DOHH2 (cell line): Measurements from ENCODE around the gene OR2K2.
"Not testable (repeated sequence)": the region's sequence is repeated elsewhere in the genome, so short reads cannot be mapped to it uniquely, and the experiment has no call there.

ENCODE experiments used
- H3F3A ChIP-seq: fragments of 200-600 bp; sonication (generic), shearing (Covaris generic); 2 replicates; pipeline ENCODE4 v1.6.0; 2016; ENCODE audit warnings: antibody characterized with exemption, mild to moderate bottlenecking; ENCODE audit not compliant: control insufficient read depth, insufficient read depth
- H3K27ac ChIP-seq: fragments of 200-600 bp; sonication (generic); 2 replicates; pipeline ENCODE4 v1.5.1; 2014; ENCODE audit warnings: low read depth, mild to moderate bottlenecking, low read length, moderate library complexity
- H3K27me3 ChIP-seq: fragments of 200-600 bp; sonication (generic); 2 replicates; pipeline ENCODE4 v1.6.1; 2014; ENCODE audit warnings: mild to moderate bottlenecking, low read length, mixed read lengths; ENCODE audit not compliant: control insufficient read depth
- H3K36me3 ChIP-seq: fragments of 200-600 bp; sonication (generic); 2 replicates; pipeline ENCODE4 v1.6.1; 2014; ENCODE audit warnings: mild to moderate bottlenecking, low read length, moderate library complexity, mixed read lengths; ENCODE audit not compliant: control insufficient read depth
- H3K4me1 ChIP-seq: fragments of 200-600 bp; sonication (generic); 2 replicates; pipeline ENCODE4 v1.6.1; 2014; ENCODE audit warnings: mild to moderate bottlenecking, low read length, mixed read lengths; ENCODE audit not compliant: control insufficient read depth
- H3K4me2 ChIP-seq: fragments of 200-600 bp; sonication (generic); 2 replicates; pipeline ENCODE4 v1.6.0; 2014; ENCODE audit warnings: mild to moderate bottlenecking, low read length, moderate library complexity
- H3K4me3 ChIP-seq: fragments of 200-600 bp; sonication (generic); 2 replicates; pipeline ENCODE4 v1.5.1; 2014; ENCODE audit warnings: mild to moderate bottlenecking, low read length, mixed read lengths
- H3K79me2 ChIP-seq: fragments of 200-600 bp; sonication (generic); 2 replicates; pipeline ENCODE4 v1.6.1; 2014; ENCODE audit warnings: mild to moderate bottlenecking, low read length, mixed read lengths; ENCODE audit not compliant: control insufficient read depth
- H3K9me2 ChIP-seq: fragments of 200-600 bp; sonication (generic); replicated peaks from 2 replicates; pipeline ENCODE4 v1.6.1; 2014; ENCODE audit warnings: mild to moderate bottlenecking, low read length, mixed read lengths; ENCODE audit not compliant: control insufficient read depth
- H3K9me3 ChIP-seq: fragments of 200-600 bp; sonication (generic); 2 replicates; pipeline ENCODE4 v1.6.1; 2014; ENCODE audit warnings: antibody characterized with exemption, low read length, mixed read lengths; ENCODE audit not compliant: control insufficient read depth, insufficient read depth
- H4K20me1 ChIP-seq: fragments of 200-600 bp; sonication (generic); 2 replicates; pipeline ENCODE4 v1.6.0; 2014; ENCODE audit warnings: low read depth, mild to moderate bottlenecking, antibody characterized with exemption, low read length, moderate library complexity; ENCODE audit not compliant: control insufficient read depth, insufficient read depth
- CTCF ChIP-seq: fragments of 200-600 bp; sonication (generic); IDR thresholded peaks from one replicate; pipeline ENCODE4 v1.5.1; 2014; ENCODE audit warnings: antibody characterized with exemption, mild to moderate bottlenecking, low read depth, low read length; ENCODE audit not compliant: poor library complexity, severe bottlenecking
- EZH2phosphoT487 ChIP-seq: fragments of 200-600 bp; sonication (generic); IDR thresholded peaks from 2 replicates; pipeline ENCODE4 v1.6.1; 2017; ENCODE audit warnings: borderline replicate concordance, mild to moderate bottlenecking, antibody characterized with exemption, low read length, moderate library complexity, mixed read lengths

The OR2K2 gene

DNA sequence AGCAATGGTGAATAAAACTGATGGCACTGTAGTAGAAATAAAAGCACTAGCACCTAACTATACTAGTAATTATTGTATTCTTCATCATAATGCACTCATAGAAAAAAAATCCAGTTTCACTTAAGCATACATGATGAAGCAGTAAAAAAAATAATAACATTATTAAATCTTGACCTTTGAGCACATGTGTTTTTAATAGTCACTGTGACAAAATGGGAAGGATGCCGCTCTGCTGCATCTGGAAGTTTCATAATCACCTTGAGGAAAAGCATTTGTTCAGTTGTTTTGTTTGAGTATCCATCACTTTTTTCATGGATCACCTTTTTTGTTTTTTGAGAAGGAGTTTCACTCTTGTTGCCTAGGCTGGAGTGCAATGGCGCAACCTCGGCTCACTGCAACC lies 13.2 kb downstream of the OR2K2 start:
- no peaks in the 10 kb centered on the region for H3K9me3 ChIP-seq
- no peak overlapping the region for H3K4me3 ChIP-seq
- no peak overlapping the region for H3K27ac ChIP-seq
- H3K36me3 ChIP-seq, result no peaks in the 10 kb centered on the region
- no peaks in the 10 kb centered on the region for H3K79me2 ChIP-seq
- no peaks in the 10 kb centered on the region for H3K4me1 ChIP-seq
- H4K20me1 ChIP-seq, result no peaks in the 10 kb centered on the region
- H3F3A ChIP-seq, result no peaks in the 10 kb centered on the region
- no peak for TF ChIP-seq EZH2phosphoT487
- TF ChIP-seq CTCF, result no peak
- H3K9me2 ChIP-seq, result no peaks in the 10 kb centered on the region
- H3K27me3 ChIP-seq, result no peaks in the 10 kb centered on the region
- H3K4me2 ChIP-seq, result no peak overlapping the region

GRCh38 chr9:111305914-111306313 lies 24.1 kb downstream of the OR2K2 start:
- Histone ChIP-seq H3K27ac (no peak overlapping the region), H3K4me3 (no peak overlapping the region), H4K20me1 (no peaks in the 10 kb centered on the region), H3K4me2 (no peak overlapping the region), H3K27me3 (no peaks in the 10 kb centered on the region), H3K79me2 (no peaks in the 10 kb centered on the region), H3K36me3 (no peaks in the 10 kb centered on the region), H3K4me1 (no peaks in the 10 kb centered on the region), H3K9me3 (no peaks in the 10 kb centered on the region), H3K9me2 (no peaks in the 10 kb centered on the region), H3F3A (no peaks in the 10 kb centered on the region)
- no peak for TF ChIP-seq EZH2phosphoT487
- TF ChIP-seq CTCF, result no peak

- H4K20me1 ChIP-seq, H3K4me2 ChIP-seq, H3K27ac ChIP-seq, H3K9me3 ChIP-seq, H3K4me3 ChIP-seq, H3K27me3 ChIP-seq, H3K79me2 ChIP-seq, H3K9me2 ChIP-seq, H3K36me3 ChIP-seq, H3F3A ChIP-seq, H3K4me1 ChIP-seq: not testable (repeated sequence)
Measured at GRCh38 chr9:111304000-111304399, 26.0 kb downstream of the OR2K2 start.

- Histone ChIP-seq H3F3A (no peaks in the 10 kb centered on the region), H3K4me1 (no peaks in the 10 kb centered on the region), H3K9me3 (no peaks in the 10 kb centered on the region), H3K4me3 (no peak overlapping the region), H3K27ac (no peak overlapping the region), H3K4me2 (no peak overlapping the region), H3K9me2 (no peaks in the 10 kb centered on the region), H4K20me1 (no peaks in the 10 kb centered on the region), H3K36me3 (no peaks in the 10 kb centered on the region), H3K27me3 (no peaks in the 10 kb centered on the region), H3K79me2 (no peaks in the 10 kb centered on the region)
- TF ChIP-seq CTCF, result no peak
Measured at GRCh38 chr9:111301195-111301594, 28.8 kb downstream of the OR2K2 start.
